GM19099 (cell line): ENCODE data around the gene SPDYE6.
A peak's percentile ranks its signal among the peaks of the same experiment; 100 is the strongest.

Source experiments
- POLR2A ChIP-seq: IDR thresholded peaks from 3 replicates; pipeline ENCODE4 v1.6.1; 2011; ENCODE audit warnings: low read depth; ENCODE audit not compliant: insufficient read length; ENCODE audit errors: extremely low read depth

The SPDYE6 gene

DNA sequence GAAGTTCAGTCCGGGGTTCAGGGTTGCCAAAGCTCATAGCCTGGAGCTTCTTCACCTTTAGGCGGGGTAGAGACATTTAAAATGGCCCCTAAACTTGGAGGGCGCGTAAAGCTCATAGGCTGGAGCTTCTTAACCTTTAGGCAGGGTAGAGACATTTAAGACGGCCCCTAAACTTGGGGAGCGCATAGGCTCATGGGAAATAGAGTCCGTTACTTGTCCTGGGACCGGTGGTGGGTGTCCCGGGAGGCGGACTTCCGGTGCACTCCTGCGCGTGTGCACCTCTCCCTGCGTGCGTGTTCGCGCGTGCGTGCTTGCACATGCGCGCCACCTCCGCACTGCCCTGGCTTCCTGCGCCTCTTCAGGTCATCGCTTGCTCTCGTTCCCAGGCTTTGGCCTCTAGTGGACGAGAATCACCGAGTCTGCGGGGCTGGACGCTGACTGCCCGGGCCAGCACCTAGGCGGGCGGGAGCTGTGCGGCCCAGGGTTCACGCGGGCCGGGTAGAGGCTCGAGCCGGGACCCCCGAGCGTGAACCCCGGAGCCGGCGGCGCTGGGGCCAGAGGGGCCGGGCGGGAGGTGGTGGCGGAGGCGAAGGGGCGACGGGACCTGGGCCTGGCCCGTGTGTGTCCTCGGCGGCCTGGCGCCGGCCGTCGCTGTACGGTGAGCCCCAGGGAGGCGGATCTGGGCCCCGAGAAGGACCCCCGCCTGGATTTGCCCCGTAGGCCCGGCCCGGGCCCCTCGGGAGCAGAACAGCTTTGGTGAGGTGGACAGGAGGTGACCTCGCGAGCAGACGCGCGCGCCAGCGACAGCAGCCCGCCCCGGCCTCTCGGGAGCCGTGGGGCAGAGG lies 7.5 kb upstream of the SPDYE6 start:
- TF ChIP-seq POLR2A: peak; percentile 62

DNA sequence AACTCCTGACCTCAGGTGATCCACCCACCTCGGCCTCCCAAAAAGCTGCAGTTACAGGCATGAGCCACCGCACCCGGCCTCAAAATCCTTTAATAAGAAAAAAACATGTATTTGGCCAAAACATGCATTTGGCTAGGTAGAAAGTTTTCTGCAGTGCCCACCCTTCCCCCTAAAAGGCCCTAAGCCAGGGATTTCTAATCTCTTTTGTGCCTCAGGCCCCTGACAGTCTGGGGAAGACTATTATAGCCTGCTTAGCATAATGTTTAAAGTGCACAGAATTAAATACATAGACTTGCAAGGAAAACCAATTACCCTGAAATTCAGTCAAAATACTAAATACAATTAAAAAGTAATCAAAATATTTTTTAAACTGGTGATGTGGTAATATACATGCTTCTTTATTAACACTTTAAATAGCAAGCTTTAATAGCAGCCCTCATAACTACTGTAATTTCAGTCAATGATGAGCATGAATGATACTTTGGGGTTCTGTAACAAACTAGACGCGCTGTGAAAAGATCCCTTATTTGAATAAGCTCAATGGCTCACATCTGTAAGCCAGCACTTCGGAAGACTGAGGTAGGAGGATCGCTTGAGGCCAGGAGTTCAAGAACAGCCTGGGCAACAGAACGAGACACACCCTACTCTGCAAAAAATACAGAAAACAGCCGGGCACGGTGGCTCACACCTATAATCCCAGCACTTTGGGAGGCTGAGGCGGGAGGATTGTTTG lies 29.9 kb downstream of the SPDYE6 start:
- no peak for TF ChIP-seq POLR2A

DNA sequence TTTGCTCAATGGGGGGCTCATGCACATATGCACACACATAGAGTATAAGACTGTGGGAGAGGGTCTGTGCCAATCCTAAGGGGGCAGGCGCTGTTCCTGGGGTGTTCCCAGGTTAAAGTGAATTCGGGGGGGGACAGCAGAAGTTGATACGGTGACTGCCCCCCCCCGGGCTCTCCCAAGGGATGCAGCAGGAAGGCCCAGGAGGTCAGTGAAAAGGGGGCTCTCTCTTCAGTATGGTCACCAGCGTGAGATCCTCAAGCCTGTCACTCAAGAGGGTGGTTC lies 32.4 kb downstream of the SPDYE6 start:
- TF ChIP-seq POLR2A: no peak

DNA sequence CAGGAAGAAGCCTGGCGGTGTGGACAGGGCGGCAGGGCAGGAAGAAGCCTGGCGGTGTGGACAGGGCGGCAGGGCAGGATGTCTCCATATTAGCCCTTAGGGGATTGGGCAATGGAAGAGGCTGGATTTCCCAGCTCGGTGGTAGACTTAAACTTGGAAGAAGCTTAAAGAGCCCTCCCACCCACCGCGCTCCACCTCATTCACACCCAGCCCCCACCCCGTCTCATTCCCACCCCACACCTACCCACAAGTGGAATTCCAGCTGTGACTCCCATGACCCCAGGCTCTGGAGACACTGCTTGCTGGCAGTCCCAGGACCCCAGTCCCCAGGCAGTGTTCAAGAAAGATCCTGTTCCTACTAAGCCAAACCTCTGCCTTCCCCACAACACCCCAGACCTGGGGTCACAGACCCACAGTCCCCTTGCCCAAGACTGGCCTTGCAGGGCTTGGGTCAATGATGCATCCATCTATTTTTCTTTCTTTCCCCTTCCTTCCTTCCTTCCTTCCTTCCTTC lies 34.0 kb downstream of the SPDYE6 start:
- no peak for TF ChIP-seq POLR2A

GRCh38 chr7:102321351-102322201 lies 34.7 kb downstream of the SPDYE6 start:
- no peak for TF ChIP-seq POLR2A

- TF ChIP-seq POLR2A: no peak
These were observed 35.5 kb downstream of the SPDYE6 start for GRCh38 chr7:102320601-102321350.

DNA sequence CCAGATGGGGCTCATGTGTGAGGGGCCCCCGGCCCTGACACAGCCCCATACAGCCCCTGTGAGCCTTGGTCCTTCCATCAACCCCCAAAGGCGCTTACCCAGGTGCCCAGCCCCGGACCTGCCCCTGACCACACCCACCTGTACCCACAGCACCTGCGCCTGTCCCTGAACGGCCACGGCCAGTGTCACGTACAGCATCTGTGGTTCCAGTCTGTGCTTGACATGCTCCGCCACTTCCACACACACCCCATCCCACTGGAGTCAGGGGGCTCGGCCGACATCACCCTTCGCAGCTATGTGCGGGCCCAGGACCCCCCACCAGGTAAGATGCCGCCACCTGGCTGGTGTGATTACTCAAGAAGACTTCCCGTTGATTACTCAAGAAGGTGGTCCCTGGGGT lies 36.1 kb downstream of the SPDYE6 start:
- TF ChIP-seq POLR2A: no peak

- no peak for TF ChIP-seq POLR2A
These were observed 36.6 kb downstream of the SPDYE6 start for GRCh38 chr7:102319671-102320070.

GRCh38 chr7:102318482-102318971 lies 37.7 kb downstream of the SPDYE6 start:
- no peak for TF ChIP-seq POLR2A

DNA sequence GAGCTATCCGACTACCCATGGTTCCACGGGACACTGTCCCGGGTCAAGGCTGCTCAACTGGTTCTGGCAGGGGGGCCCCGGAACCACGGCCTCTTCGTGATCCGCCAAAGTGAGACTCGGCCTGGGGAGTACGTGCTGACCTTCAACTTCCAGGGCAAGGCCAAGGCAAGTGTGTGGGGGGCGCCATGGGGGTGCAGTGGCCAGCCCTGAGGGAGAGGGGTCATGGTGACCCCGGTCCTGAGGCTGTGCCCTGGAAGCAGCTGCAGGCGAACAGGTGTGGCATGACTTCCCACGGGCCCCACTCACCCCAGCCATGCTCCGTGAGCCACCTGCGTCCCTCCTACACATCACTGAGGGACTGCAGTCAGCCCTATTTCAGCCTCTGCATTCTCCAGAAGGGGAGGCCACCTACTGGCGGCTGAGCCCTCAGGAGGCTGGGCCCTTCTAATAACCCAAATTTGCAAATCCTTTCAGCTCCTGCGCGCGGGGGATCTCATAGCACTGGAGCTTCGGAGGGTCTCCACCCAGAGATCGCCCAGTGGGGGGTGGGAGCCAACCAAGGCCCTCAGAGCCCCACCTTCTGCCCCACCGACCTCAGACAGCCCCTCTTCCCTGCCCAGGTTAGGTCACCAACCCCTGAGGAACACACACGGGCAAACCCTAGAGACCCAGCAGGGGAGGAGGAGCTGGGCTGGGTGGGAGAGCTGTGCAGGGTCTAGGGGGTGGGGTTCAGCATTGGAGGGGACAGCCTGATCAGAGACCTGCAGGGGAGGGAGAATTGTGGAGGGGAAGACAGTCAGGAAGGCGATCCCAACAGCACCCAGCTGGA lies 38.8 kb downstream of the SPDYE6 start:
- no peak for TF ChIP-seq POLR2A

- no peak for TF ChIP-seq POLR2A
These were observed 42.1 kb downstream of the SPDYE6 start for GRCh38 chr7:102313997-102314780.

DNA sequence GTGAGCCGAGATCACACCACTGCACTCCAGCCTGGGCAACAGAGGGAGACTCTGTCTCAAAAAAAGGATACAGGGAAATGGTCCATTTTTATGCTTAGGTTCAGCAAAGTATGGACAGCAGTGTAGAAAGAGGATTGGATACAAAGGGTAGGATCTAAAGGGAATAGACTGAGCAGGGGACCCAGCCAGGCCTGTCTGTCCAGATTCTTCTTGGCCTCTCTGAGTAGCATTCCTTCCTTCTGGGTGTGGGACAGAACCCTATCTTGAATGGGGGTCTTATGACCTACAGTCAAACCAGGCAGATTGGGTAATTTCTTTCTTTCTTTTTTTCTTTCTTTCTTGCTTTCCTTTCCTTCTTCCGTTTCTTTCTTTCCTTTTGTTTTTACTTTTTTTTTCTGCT lies 43.9 kb downstream of the SPDYE6 start:
- TF ChIP-seq POLR2A: no peak

DNA sequence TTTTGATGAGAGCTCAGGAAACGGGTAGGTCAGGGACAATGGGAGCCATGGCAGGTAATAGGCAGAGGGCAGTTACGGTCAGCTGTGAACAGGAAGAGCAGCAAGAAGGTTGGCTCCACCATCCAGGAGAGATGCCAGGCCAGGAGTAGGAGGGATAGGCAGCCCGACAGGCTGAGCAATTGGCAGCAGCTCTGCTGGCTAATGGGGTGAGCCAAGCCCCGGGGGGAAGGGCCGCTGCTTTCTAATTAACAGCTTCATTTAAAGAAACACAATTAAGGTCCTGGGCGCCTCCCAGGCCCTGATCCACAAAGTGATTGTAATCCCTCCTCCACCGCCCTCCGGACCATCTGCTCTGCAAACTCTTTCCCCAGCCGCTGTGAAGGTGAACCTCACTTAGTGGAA lies 45.8 kb downstream of the SPDYE6 start:
- no peak for TF ChIP-seq POLR2A
